ENCODE data around the gene WDR70.

DNA sequence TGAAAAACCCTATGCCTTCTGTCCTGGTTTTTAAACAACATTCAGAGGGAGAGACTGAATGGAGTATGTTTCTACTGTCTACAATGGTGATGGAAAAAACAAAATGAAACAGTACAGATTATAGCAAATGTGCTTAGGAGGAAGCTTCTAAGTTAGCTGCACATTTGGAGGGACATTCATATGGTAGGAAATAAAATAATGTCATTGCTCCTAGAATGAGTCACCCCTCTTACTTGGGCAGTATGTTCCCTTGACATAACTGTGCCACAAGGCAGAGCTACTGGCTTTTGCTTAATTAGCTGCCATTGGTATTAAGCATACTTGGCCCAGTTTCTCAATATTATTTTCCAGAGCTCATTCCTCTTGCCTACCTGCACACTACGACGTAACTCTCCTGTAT is 331.8 kb downstream of the WDR70 start:
- TF ChIP-seq NR2C1 (IDR thresholded peaks at IDR 0.05) = no peak
- no peak for TF ChIP-seq RELA (IDR thresholded peaks at IDR 0.05; ENCODE audit: borderline replicate concordance, partially characterized antibody)
- TF ChIP-seq RELB (IDR thresholded peaks at IDR 0.05; ENCODE audit: low read depth) = no peak
- TF ChIP-seq SP1 (IDR thresholded peaks at IDR 0.05; ENCODE audit: low read depth, low read length) = no peak
- TF ChIP-seq, protein P1, sequence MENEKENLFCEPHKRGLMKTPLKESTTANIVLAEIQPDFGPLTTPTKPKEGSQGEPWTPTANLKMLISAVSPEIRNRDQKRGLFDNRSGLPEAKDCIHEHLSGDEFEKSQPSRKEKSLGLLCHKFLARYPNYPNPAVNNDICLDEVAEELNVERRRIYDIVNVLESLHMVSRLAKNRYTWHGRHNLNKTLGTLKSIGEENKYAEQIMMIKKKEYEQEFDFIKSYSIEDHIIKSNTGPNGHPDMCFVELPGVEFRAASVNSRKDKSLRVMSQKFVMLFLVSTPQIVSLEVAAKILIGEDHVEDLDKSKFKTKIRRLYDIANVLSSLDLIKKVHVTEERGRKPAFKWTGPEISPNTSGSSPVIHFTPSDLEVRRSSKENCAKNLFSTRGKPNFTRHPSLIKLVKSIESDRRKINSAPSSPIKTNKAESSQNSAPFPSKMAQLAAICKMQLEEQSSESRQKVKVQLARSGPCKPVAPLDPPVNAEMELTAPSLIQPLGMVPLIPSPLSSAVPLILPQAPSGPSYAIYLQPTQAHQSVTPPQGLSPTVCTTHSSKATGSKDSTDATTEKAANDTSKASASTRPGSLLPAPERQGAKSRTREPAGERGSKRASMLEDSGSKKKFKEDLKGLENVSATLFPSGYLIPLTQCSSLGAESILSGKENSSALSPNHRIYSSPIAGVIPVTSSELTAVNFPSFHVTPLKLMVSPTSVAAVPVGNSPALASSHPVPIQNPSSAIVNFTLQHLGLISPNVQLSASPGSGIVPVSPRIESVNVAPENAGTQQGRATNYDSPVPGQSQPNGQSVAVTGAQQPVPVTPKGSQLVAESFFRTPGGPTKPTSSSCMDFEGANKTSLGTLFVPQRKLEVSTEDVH (IDR thresholded peaks at IDR 0.05; ENCODE audit: low read depth, partially characterized antibody) = no peak
- TF ChIP-seq TAF1 (IDR thresholded peaks at IDR 0.05; ENCODE audit: borderline replicate concordance, low read depth, low read length) = no peak
- TF ChIP-seq ESRRA (IDR thresholded peaks at IDR 0.05; ENCODE audit: low read length) = no peak
- TF ChIP-seq RAD21 (IDR thresholded peaks at IDR 0.05; ENCODE audit: insufficient read depth, low read depth, low read length) = no peak
- no peak for TF ChIP-seq HDGF (IDR thresholded peaks at IDR 0.05)
- TF ChIP-seq, protein P2, sequence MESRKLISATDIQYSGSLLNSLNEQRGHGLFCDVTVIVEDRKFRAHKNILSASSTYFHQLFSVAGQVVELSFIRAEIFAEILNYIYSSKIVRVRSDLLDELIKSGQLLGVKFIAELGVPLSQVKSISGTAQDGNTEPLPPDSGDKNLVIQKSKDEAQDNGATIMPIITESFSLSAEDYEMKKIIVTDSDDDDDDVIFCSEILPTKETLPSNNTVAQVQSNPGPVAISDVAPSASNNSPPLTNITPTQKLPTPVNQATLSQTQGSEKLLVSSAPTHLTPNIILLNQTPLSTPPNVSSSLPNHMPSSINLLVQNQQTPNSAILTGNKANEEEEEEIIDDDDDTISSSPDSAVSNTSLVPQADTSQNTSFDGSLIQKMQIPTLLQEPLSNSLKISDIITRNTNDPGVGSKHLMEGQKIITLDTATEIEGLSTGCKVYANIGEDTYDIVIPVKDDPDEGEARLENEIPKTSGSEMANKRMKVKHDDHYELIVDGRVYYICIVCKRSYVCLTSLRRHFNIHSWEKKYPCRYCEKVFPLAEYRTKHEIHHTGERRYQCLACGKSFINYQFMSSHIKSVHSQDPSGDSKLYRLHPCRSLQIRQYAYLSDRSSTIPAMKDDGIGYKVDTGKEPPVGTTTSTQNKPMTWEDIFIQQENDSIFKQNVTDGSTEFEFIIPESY (IDR thresholded peaks at IDR 0.05) = no peak
- TF ChIP-seq CTCF (IDR thresholded peaks at IDR 0.05 in 2 of 3, conservative IDR thresholded peaks at IDR 0.05 in 1 of 3; ENCODE audit: control insufficient read depth in 2 of 3, extremely low read depth in 1 of 3, insufficient read depth in 1 of 3, low read depth in 3 of 3, low read length in 3 of 3) = no peak
- TF ChIP-seq, protein P3, sequence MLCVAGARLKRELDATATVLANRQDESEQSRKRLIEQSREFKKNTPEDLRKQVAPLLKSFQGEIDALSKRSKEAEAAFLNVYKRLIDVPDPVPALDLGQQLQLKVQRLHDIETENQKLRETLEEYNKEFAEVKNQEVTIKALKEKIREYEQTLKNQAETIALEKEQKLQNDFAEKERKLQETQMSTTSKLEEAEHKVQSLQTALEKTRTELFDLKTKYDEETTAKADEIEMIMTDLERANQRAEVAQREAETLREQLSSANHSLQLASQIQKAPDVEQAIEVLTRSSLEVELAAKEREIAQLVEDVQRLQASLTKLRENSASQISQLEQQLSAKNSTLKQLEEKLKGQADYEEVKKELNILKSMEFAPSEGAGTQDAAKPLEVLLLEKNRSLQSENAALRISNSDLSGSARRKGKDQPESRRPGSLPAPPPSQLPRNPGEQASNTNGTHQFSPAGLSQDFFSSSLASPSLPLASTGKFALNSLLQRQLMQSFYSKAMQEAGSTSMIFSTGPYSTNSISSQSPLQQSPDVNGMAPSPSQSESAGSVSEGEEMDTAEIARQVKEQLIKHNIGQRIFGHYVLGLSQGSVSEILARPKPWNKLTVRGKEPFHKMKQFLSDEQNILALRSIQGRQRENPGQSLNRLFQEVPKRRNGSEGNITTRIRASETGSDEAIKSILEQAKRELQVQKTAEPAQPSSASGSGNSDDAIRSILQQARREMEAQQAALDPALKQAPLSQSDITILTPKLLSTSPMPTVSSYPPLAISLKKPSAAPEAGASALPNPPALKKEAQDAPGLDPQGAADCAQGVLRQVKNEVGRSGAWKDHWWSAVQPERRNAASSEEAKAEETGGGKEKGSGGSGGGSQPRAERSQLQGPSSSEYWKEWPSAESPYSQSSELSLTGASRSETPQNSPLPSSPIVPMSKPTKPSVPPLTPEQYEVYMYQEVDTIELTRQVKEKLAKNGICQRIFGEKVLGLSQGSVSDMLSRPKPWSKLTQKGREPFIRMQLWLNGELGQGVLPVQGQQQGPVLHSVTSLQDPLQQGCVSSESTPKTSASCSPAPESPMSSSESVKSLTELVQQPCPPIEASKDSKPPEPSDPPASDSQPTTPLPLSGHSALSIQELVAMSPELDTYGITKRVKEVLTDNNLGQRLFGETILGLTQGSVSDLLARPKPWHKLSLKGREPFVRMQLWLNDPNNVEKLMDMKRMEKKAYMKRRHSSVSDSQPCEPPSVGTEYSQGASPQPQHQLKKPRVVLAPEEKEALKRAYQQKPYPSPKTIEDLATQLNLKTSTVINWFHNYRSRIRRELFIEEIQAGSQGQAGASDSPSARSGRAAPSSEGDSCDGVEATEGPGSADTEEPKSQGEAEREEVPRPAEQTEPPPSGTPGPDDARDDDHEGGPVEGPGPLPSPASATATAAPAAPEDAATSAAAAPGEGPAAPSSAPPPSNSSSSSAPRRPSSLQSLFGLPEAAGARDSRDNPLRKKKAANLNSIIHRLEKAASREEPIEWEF (IDR thresholded peaks at IDR 0.05; ENCODE audit: insufficient replicate concordance, low read depth, low read length) = no peak

Data from GM12878 (cell line).